Activated CD8-positive, alpha-beta T cell treated with anti-CD3 and anti-CD28 coated beads, Interleukin-2, amount 10 ng/mL, durations not matched to agents 7 days and 5 days (primary cell): Measurements from ENCODE around the gene MCM6. TPM values are rescaled to one million over a fixed set of nuclear protein-coding genes. Genes with fewer than 3 reads are reported as not detected.
"Not testable (repeated sequence)": the region's sequence is repeated elsewhere in the genome, so short reads cannot be mapped to it uniquely, and the experiment has no call there.

Experiments used
- ATAC-seq: fragments of 150-1000 bp; cut with Tn5 transposase; one replicate; pipeline ENCODE4 v1.10.0; 2021; ENCODE audit warnings: moderate library complexity
- CTCF ChIA-PET: fragments of 350-600 bp; sonication (Branson Sonifier 250); formaldehyde crosslinking; loops from one replicate; lab custom pipeline; 2021; ENCODE audit warnings: antibody characterized with exemption; lab: Charles Lee
- POLR2A ChIA-PET: fragments of 350-600 bp; sonication (Branson Sonifier 250); formaldehyde crosslinking; loops from one replicate; lab custom pipeline; 2021; ENCODE audit warnings: antibody characterized with exemption; lab: Charles Lee
- DNase-seq: peaks from one replicate; pipeline ENCODE4 v3.0.0-alpha.2; 2020
- H3K27ac Mint-ChIP-seq: one replicate; pipeline ENCODE4 v1.8.0; 2021; ENCODE audit warnings: mild to moderate bottlenecking, mixed read lengths
- H3K27me3 Mint-ChIP-seq: one replicate; pipeline ENCODE4 v1.8.0; 2021; ENCODE audit warnings: low read depth, mixed read lengths
- H3K36me3 Mint-ChIP-seq: one replicate; pipeline ENCODE4 v1.8.0; 2021; ENCODE audit warnings: low read depth, mixed read lengths
- H3K4me1 Mint-ChIP-seq: one replicate; pipeline ENCODE4 v1.8.0; 2021; ENCODE audit warnings: low read depth, mixed read lengths
- H3K4me3 Mint-ChIP-seq: one replicate; pipeline ENCODE4 v1.8.0; 2021; ENCODE audit warnings: mild to moderate bottlenecking, mixed read lengths
- H3K9me3 Mint-ChIP-seq: one replicate; pipeline ENCODE4 v1.8.0; 2022; ENCODE audit warnings: mixed read lengths; ENCODE audit not compliant: insufficient read depth
- total RNA-seq, 2 experiments: library from RNA; stranded (reverse); gene quantifications; one replicate each; pipeline ENCODE4 v1.2.3, GENCODE V29; 2021

Gene MCM6
- total RNA-seq, 2 experiments from 2014 or later, result 144 to 145 TPM

DNA sequence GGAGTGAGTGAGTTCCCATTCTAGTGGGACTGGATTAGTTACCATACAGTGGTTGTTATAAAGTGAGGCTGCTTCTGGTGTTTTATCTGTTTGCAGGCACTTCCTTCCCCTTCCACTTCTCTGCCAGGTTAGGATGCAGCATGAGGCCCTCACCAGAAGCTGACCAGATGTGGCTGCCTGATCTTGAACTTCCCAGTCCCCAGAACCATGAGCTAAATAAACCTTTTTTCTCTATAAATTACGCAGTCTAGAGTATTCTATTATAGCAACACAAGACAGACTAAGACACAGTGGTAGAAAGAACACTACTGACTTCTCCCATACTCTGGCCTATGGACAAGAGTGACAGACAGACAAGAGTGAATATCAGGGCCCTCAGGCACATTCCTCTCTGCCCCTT lies 53.4 kb downstream of the MCM6 start:
- peaks cover 22% of the 10 kb centered on the region for H3K9me3 Mint-ChIP-seq
- peaks cover 64% of the 10 kb centered on the region for H3K4me1 Mint-ChIP-seq
- ChIA-PET CTCF (interaction anchor here (1.1 to 9.8 kb wide), 2 partner anchors 24 to 38 kb away, joined by 4 to 65 read pairs; no protein-coding TSS in a partner anchor), POLR2A (no interaction called here)
- H3K4me3 Mint-ChIP-seq, result no peak overlapping the region
- H3K27me3 Mint-ChIP-seq, result no peaks in the 10 kb centered on the region
- ATAC-seq (no peak), DNase-seq (no peak)
- peak overlapping the region; percentile 4 for H3K27ac Mint-ChIP-seq
- peaks cover 33% of the 10 kb centered on the region for H3K36me3 Mint-ChIP-seq

DNA sequence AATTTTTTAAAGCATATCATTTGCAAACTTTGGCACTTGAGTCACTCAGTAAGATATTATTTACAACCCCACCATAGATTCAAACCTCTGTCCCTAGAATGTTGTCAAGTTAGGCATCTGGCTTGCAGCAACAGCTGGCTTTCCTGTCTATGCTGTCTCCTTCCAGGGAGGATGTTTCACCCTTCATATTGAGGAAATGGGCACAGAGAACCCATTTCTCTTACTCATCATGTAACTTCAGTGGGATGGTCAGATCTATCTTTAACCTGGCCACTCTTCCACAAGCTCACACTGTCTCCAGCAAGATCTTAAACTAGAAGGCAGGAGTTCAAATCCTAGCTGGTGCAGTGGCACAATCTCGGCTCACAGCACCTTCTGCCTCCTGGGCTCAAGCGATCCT lies 55.1 kb downstream of the MCM6 start:
- Mint-ChIP-seq H3K36me3 (peaks cover 33% of the 10 kb centered on the region), H3K4me3 (peak overlapping the region; percentile 54), H3K9me3 (peaks cover 22% of the 10 kb centered on the region), H3K27ac (peak overlapping the region; percentile 87), H3K27me3 (no peaks in the 10 kb centered on the region), H3K4me1 (peaks cover 62% of the 10 kb centered on the region)
- ATAC-seq (no peak), DNase-seq (no peak)
- ChIA-PET POLR2A (interaction anchor here (1.0 to 1.2 kb wide), 2 partner anchors 54 to 60 kb away, joined by 3 read pairs; partner anchors contain the start of gene MCM6), CTCF (interaction anchor here (1.2 to 9.8 kb wide), 4 partner anchors 12 to 36 kb away, joined by 3 to 65 read pairs (median 5); no protein-coding TSS in a partner anchor)

DNA sequence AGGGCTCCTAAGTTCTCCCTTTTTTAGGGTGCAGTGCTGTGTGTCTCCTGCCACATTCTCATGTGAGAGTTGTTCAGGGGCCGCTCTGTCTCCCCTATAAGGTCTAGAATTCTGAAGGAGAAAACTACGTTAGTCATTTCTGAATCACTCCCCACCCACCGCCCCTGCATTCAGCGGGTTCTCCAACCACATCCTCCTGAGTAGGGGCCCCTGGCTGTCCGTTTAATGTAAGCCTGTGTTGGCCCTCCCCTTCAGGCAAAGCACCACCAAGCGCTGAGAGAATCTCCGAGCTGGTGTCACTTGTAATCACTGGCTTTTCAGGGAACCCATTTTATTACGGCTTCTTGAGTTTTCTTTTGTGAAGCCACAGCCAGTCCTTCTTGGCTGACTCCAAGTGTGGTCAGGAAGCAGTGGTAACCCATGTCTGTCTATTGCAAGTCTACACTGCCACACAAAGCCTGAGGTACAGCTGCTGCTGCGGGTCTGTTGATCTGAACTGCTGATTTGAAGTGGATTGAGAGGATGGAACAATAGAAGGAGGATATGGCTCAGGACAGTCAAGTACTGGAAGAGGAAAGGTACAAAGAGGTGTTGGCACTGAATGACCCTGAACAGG lies 56.1 kb downstream of the MCM6 start:
- ATAC-seq (peak; percentile 95), DNase-seq (peak; percentile 94)
- Mint-ChIP-seq H3K27me3 (no peaks in the 10 kb centered on the region), H3K36me3 (peaks cover 33% of the 10 kb centered on the region), H3K4me1 (peaks cover 52% of the 10 kb centered on the region), H3K27ac (peak overlapping the region; percentile 87), H3K4me3 (peak overlapping the region; percentile 54), H3K9me3 (peaks cover 22% of the 10 kb centered on the region)
- CTCF ChIA-PET, result interaction anchor here (0.8 to 9.8 kb wide), 9 partner anchors 10 to 564 kb away, joined by 3 to 65 read pairs (median 4); no protein-coding TSS in a partner anchor
- POLR2A ChIA-PET, result interaction anchor here (0.8 to 1.2 kb wide), 4 partner anchors 25 to 61 kb away, joined by 3 to 4 read pairs (median 3); partner anchors contain the start of gene MCM6

DNA sequence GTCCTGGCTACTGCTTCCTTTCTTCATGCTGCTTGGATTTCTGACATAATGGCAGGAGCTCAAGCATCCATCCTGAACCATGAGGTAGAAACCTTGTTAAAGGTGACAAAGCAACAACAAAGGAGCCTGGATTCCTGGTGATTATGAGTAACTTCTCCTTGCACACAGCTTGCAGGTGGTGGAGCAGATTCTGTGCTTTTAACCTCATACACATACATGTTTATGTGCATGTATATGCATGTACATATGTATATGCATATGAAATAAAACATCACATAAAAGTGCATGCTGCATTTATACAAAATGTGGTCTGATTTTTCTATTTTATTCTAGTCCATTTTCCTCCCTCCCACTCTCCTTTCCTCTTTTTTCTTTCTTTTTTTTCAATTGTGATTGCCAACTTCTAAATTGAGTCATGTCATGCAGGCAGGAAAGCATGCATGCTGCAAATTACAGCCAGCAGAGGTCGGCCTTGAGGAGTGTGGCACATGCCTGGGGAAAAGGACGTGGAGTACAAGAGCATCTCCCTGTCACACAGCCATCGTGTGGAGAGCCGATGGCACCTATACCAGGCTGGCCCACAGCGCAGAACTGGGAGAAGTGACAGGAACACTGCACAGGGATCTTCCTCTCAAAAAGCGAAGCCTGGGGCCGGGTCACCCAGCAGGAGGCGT lies 57.2 kb downstream of the MCM6 start:
- H3K4me3 Mint-ChIP-seq, result no peak overlapping the region
- DNase-seq, result peak; percentile 70
- ATAC-seq, result peak; percentile 20
- H3K9me3 Mint-ChIP-seq, result peaks cover 19% of the 10 kb centered on the region
- H3K27ac Mint-ChIP-seq, result peak overlapping the region; percentile 87
- peaks cover 48% of the 10 kb centered on the region for H3K4me1 Mint-ChIP-seq
- ChIA-PET CTCF (interaction anchor here (0.9 to 9.8 kb wide), 7 partner anchors 13 to 565 kb away, joined by 3 to 65 read pairs (median 6); partner anchors contain the start of gene MCM6), POLR2A (interaction anchor here (0.7 to 0.8 kb wide), 2 partner anchors 34 to 56 kb away, joined by 3 to 4 read pairs; no protein-coding TSS in a partner anchor)
- H3K36me3 Mint-ChIP-seq, result peaks cover 30% of the 10 kb centered on the region
- H3K27me3 Mint-ChIP-seq, result no peaks in the 10 kb centered on the region

DNA sequence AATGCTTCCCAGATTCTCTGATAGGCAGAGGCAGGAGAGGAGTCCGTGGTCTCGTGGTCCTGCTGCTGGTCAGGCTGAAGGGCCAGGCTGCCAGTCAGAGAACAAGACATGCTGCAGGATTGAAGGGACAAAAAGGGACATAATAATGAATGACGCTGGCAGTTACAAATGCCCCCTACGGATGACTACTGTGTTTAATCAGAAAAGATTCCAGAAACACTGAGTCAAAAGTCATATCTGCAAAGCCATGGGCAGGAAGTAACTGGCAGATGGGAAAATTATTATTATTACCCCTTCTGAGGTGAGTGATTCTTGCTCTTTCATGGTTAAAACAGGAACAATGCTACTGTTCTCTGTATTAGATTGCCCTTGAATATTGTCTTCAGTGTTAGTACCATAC lies 58.3 kb downstream of the MCM6 start:
- ChIA-PET POLR2A (interaction anchor here (0.7 kb wide), 1 partner anchor 35 kb away, joined by 3 read pairs; no protein-coding TSS in a partner anchor), CTCF (interaction anchor here (0.9 to 9.8 kb wide), 4 partner anchors 15 to 59 kb away, joined by 3 to 65 read pairs (median 4); partner anchors contain the start of gene MCM6)
- Mint-ChIP-seq H3K4me3 (no peak overlapping the region), H3K36me3 (peaks cover 20% of the 10 kb centered on the region), H3K4me1 (peaks cover 40% of the 10 kb centered on the region), H3K27me3 (no peaks in the 10 kb centered on the region), H3K9me3 (peaks cover 9% of the 10 kb centered on the region), H3K27ac (no peak overlapping the region)
- no peak for DNase-seq
- ATAC-seq, result no peak

DNA sequence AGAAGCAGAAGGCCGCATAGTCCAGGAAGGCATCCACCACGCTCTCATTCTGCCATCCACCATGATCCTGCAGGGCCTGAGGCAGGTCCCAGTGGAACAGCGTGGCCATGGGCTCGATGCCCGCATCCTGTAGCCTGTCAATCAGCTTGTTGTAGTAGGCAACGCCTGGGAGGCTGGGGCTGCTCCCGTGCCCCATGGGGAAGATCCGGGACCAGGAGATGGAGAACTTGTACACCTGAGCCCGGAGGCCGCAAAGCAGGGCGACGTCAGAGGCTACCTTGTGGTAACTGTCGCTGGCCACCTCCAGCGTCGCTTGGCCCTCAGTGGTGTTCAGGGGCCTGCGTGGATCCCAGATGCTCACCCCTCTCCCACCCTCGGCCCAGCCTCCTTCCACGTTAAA lies 58.8 kb downstream of the MCM6 start:
- H3K4me1 Mint-ChIP-seq, result peaks cover 36% of the 10 kb centered on the region
- ChIA-PET POLR2A (no interaction called here), CTCF (interaction anchor here (9.8 kb wide), 1 partner anchor 19 kb away, joined by 65 read pairs; no protein-coding TSS in a partner anchor)
- DNase-seq (no peak), ATAC-seq (no peak)
- H3K4me3 Mint-ChIP-seq, result no peak overlapping the region
- peaks cover 15% of the 10 kb centered on the region for H3K36me3 Mint-ChIP-seq
- H3K9me3 Mint-ChIP-seq, result peaks cover 6% of the 10 kb centered on the region
- H3K27me3 Mint-ChIP-seq, result no peaks in the 10 kb centered on the region
- H3K27ac Mint-ChIP-seq, result no peak overlapping the region

DNA sequence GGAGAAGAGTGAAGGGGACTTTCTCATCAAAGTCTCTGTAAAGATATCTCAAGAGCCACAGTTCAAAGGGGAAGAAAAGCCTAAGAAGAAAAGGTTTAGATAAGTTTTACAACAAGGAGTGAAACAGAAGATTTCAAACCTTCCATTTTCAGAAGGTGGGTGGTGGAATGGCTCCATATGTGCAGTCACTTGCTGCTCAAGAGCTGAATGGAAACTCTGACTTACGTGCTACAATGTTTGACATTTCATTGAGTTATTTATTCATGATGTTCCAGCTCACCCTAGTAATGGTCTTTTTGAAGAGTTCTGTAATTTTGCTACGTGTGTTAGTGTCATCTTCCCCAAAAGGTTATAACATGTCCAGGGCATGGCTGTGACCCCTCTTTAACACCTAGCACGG lies 61.0 kb downstream of the MCM6 start:
- DNase-seq (no peak), ATAC-seq (no peak)
- Mint-ChIP-seq H3K4me3 (no peak overlapping the region), H3K27ac (no peak overlapping the region), H3K4me1 (peaks cover 16% of the 10 kb centered on the region), H3K36me3 (peaks cover 10% of the 10 kb centered on the region), H3K9me3 (no peaks in the 10 kb centered on the region), H3K27me3 (no peaks in the 10 kb centered on the region)
- ChIA-PET POLR2A (no interaction called here), CTCF (interaction anchor here (0.9 to 9.8 kb wide), 2 partner anchors 9 to 17 kb away, joined by 3 to 65 read pairs; no protein-coding TSS in a partner anchor)

DNA sequence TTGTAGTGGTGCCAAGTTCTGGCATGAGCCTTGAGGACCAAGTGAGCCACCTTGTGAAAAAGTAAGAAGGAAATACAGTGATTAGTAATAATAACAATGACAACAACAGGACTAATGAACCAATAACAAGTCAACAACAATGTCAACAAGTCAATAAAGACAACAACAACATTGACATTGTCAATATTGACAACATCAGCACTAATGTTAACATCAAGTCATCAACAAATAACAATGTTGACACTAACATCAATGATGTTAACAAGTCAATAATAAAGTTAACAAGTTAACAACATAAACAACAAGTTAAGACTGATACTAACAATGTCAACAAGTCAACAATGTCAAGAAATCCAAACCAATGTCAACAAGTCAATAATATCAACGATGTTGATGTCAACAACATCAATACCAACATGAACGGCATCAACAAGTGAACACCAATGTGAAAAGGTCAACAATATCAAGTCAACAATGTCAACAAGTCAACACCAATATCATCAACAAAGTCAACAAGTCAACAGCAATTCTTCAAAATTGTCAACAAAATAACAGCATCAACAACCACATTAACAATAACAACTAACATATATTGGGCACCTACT lies 63.2 kb downstream of the MCM6 start:
- POLR2A ChIA-PET, result no interaction called here

DNA sequence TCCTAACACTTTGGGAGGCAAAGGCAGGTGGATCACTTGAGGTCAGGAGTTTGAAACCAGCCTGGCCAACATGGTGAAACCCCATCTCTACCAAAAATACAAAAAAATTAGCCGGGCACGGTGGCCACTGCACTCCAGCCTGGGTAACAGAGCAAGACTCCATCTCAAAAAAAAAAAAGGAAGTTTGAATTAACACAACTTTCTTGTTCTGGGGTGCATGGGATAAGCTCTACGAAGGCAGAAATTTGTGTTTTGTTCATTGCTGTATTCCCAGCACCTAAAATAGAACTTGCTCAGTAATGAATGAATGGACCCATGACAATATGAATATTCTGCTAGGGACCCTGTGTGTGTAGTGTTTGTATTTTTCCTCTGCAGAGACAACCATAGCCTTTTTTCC lies 68.4 kb downstream of the MCM6 start:
- H3K27ac Mint-ChIP-seq, POLR2A ChIA-PET, ATAC-seq, H3K4me1 Mint-ChIP-seq, DNase-seq, H3K27me3 Mint-ChIP-seq, H3K9me3 Mint-ChIP-seq, H3K4me3 Mint-ChIP-seq: not testable (repeated sequence)
- CTCF ChIA-PET, result interaction anchor here (6.9 kb wide), 1 partner anchor 10 kb away, joined by 48 read pairs; no protein-coding TSS in a partner anchor
- peaks cover 10% of the 10 kb centered on the region for H3K36me3 Mint-ChIP-seq

More for the DNA sequence above, 63.2 kb downstream of the MCM6 start:
- no peaks in the 10 kb centered on the region for H3K4me1 Mint-ChIP-seq
- no peaks in the 10 kb centered on the region for H3K9me3 Mint-ChIP-seq
- peaks cover 10% of the 10 kb centered on the region for H3K36me3 Mint-ChIP-seq
- H3K4me3 Mint-ChIP-seq, result no peak overlapping the region
- H3K27me3 Mint-ChIP-seq, result no peaks in the 10 kb centered on the region
- CTCF ChIA-PET, result interaction anchor here (9.8 kb wide), 1 partner anchor 15 kb away, joined by 65 read pairs; no protein-coding TSS in a partner anchor
- no peak for DNase-seq
- ATAC-seq, result no peak
- H3K27ac Mint-ChIP-seq, result no peak overlapping the region

DNA sequence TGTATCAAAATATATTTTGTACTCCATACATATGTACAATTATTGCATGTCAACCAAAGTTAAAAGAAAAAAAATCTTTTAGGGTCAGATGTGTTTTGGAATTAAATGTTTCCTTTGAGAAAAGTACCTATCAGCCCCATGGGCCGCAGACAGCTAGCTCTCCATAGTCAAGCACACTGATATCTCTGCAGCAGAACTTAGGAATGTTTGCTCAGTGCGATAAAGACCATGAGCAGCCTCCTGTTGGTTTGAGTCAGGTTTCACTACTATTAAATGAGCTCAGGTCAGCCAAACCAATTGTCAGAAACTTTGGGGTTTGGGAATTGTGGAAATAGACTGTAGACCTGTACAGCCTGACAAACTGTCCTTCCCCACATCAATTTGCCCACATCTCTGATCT lies 73.0 kb downstream of the MCM6 start:
- no peak overlapping the region for H3K27ac Mint-ChIP-seq

DNA sequence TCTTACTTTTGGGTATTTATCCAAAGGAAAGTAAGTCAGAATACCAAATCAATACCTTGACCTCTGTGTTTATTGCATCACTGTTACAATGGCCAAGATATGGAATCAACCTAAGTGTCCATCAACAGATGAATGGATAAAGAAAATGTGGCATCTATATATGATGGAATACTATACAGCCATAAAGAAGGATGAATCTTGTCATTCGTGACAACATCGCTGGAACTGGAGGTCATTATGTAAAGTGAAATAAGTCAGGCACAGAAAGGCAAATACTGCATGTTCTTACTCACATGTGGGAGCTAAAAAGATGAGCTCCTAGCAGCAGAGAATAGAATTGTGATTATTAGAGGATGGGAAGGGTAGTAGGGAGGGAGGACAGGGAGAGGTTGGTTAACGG lies 73.9 kb downstream of the MCM6 start:
- DNase-seq (no peak), ATAC-seq (no peak)
- Mint-ChIP-seq H3K9me3 (peaks cover 8% of the 10 kb centered on the region), H3K36me3 (peaks cover 21% of the 10 kb centered on the region), H3K27ac (no peak overlapping the region), H3K27me3 (no peaks in the 10 kb centered on the region), H3K4me3 (no peak overlapping the region), H3K4me1 (peaks cover 3% of the 10 kb centered on the region)
- POLR2A ChIA-PET, result no interaction called here
- CTCF ChIA-PET, result interaction anchor here (0.6 to 2.1 kb wide), 4 partner anchors 10 to 21 kb away, joined by 3 to 6 read pairs (median 4); no protein-coding TSS in a partner anchor

More for the DNA sequence above, 73.0 kb downstream of the MCM6 start:
- Mint-ChIP-seq H3K4me3 (no peak overlapping the region), H3K4me1 (no peaks in the 10 kb centered on the region), H3K27me3 (no peaks in the 10 kb centered on the region), H3K36me3 (peaks cover 21% of the 10 kb centered on the region), H3K9me3 (peaks cover 8% of the 10 kb centered on the region)
- ATAC-seq (no peak), DNase-seq (no peak)
- POLR2A ChIA-PET, result interaction anchor here (0.8 kb wide), 1 partner anchor 8 kb away, joined by 3 read pairs; no protein-coding TSS in a partner anchor
- CTCF ChIA-PET, result interaction anchor here (1.0 to 1.6 kb wide), 3 partner anchors 11 to 18 kb away, joined by 3 to 6 read pairs (median 3); no protein-coding TSS in a partner anchor
